RWPE1 (cell line): ENCODE measurements around the gene MEOX1.

Source experiments
- CTCF ChIA-PET: fragments of 350-600 bp; sonication (Branson Sonifier 250); formaldehyde crosslinking; extraction: SDS; loops from one replicate; lab custom pipeline; 2021; lab: Yijun Ruan, JAX
- POLR2A ChIA-PET: fragments of 400-600 bp; formaldehyde crosslinking; extraction: SDS; loops from one replicate; lab custom pipeline; 2020; ENCODE audit warnings: antibody characterized with exemption; ENCODE audit not compliant: low non-redundant PET; lab: Yijun Ruan, JAX
- DNase-seq: peaks from one replicate; pipeline ENCODE4 v3.0.0; 2012; ENCODE audit warnings: low spot score
- H3K27ac ChIP-seq: fragments of 450-650 bp; 2 replicates; pipeline ENCODE4 v1.5.1; 2017
- CTCF ChIP-seq: fragments of 450-650 bp; conservative IDR thresholded peaks from 2 replicates; pipeline ENCODE4 v1.5.1; 2017; ENCODE audit warnings: low read depth, mild to moderate bottlenecking

MEOX1 gene

GRCh38 chr17:43632221-43632620, 29.5 kb downstream of the MEOX1 start:
- no peak for DNase-seq
- CTCF ChIA-PET = no interaction called here

GRCh38 chr17:43631429-43631828, 30.3 kb downstream of the MEOX1 start:
- POLR2A ChIA-PET = no interaction called here
- CTCF ChIA-PET = no interaction called here
- TF ChIP-seq CTCF = no peak
- DNase-seq = no peak
- H3K27ac ChIP-seq = no peak overlapping the region

More at GRCh38 chr17:43632221-43632620, 29.5 kb downstream of the MEOX1 start:
- TF ChIP-seq CTCF = no peak
- POLR2A ChIA-PET = no interaction called here
- H3K27ac ChIP-seq = no peak overlapping the region

- CTCF ChIA-PET = interaction anchor here (0.6 kb wide), 1 partner anchor 13 kb away, joined by 3 read pairs; no protein-coding TSS in a partner anchor
- no peak for DNase-seq
- no peak overlapping the region for H3K27ac ChIP-seq
- no peak for TF ChIP-seq CTCF
- POLR2A ChIA-PET = no interaction called here
These were observed 33.6 kb downstream of the MEOX1 start for GRCh38 chr17:43628089-43628650.

- ChIA-PET POLR2A (no interaction called here), CTCF (no interaction called here)
- TF ChIP-seq CTCF = no peak
- H3K27ac ChIP-seq = no peak overlapping the region
- DNase-seq = no peak
These were observed 34.1 kb downstream of the MEOX1 start for GRCh38 chr17:43627653-43628052.

GRCh38 chr17:43626023-43626422, 35.7 kb downstream of the MEOX1 start:
- DNase-seq = no peak
- TF ChIP-seq CTCF = no peak
- ChIA-PET CTCF (interaction anchor here (0.7 kb wide), 1 partner anchor 152 kb away, joined by 5 read pairs; no protein-coding TSS in a partner anchor), POLR2A (no interaction called here)
- H3K27ac ChIP-seq = no peak overlapping the region

- ChIA-PET CTCF (no interaction called here), POLR2A (no interaction called here)
- DNase-seq = no peak
- H3K27ac ChIP-seq = no peak overlapping the region
- TF ChIP-seq CTCF = no peak
These were observed 36.1 kb downstream of the MEOX1 start for GRCh38 chr17:43625606-43626005.
